ENCODE data around the gene TINAGL1.

Gene TINAGL1

DNA sequence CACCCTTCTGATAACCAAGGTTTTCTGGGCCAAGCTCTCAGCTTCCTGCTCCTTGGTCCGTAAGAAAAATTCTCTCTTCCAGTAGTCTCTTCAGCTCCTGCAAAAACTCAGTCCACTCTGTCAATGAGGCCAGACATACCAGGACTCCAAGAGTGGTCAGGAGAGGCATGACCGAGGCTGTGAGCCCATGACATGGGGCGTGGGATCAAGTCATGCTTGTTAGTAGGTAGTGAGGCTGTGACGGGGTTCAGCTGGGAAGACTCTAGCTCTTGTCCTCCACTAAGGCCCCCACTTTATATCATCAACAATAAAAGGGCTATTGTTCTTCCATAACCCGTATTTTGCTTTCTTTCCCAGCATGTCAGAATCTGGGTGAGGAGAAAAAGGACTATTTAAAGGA lies 31.0 kb downstream of the TINAGL1 start:
- no peak for DNase-seq (ENCODE audit: low read depth in 3 of 3)

DNA sequence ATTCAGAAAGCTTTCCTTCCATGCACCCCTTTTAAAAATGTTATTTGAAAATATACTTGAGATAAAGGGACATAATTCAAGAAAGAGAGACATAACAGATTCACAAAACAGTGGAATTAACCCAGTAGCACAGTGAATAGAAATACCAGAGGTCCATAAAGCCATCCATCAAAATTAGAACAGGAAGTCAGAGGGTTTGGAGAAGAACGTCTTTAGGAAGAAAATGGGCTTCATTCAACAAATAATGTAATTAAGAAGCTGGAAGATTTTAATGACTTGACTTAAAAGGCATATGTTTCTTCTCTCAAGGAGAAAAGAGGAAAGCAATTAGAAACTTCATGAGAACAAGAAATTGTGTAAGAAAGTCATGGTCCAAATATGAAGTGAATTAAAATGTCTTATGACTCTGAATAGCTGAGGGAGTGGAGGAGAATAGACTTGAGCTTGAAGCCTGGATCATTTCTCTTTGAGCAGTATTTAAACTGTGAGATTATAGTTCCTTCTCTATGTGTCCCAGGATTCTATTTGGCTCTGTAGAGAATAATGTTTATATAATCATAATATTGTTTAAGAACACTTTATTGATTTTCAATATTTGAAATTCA lies 33.3 kb downstream of the TINAGL1 start:
- no peak for DNase-seq (ENCODE audit: low read depth in 3 of 3)

DNA sequence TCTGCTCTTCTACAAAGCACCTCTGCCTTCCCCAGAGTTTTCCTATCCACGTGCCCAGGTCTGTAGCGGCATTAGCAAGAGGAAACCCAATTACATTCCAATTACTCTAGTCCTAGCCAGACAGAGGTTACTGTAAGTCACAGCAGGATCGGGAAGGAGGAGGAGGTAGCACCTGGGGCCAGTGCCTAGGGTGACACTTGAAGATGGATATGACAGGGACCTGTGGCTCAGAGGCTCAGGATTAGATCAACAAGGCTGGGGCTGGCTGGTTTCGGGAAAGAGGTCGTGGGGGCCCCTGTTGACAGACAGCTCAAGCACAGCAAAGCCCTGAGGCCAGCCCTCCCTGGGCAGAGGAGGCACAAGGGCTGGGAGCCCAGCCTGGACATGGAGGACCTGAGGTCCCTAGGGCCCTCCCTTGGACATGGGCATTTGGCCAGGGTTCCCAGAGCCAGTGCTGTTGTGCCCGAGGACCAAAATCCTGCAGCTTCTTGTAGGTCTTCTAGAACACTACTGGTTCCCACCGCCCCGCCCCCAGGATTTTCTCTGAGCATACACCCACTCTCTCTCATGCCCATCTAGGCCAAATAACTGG lies 38.2 kb downstream of the TINAGL1 start:
- no peak for DNase-seq (ENCODE audit: low read depth in 3 of 3)

DNA sequence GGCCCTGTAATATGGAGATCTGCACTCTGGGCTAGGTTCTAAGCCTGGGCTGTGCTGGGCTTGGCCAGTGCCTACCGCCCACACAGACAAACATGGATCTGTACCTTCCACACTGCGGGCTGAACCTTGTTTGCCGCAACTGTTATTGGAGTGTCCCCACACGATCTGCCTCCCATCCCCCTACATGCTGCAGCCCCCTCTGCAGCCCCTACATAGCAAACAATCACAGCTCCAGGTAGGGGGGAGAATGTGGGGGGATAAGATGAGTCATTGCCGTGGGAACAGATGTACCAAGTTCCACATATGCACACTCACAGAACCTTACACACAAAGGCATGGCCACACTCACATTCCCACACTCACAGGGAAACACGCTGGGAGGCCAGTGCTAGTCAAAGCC lies 39.1 kb downstream of the TINAGL1 start:
- DNase-seq (ENCODE audit: low read depth in 3 of 3) = no peak

DNA sequence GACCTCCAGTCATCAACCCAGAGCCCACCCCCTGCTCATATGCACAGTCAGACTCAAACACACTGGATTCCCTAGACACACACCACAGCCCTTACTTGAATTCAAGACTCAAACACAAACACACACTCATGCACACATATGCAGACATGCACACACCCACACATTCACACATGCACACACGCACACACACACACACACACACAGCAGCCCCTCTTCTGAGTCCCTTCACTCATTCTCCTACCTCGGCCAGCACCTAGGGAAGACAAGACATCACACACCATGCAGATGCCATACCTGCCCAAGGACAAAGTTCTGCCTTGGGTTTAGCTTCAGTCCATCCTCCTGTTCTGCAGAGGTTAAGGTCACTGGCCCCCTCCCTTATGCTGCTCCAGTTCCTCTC lies 39.6 kb downstream of the TINAGL1 start:
- no peak for DNase-seq (ENCODE audit: low read depth in 3 of 3)

DNA sequence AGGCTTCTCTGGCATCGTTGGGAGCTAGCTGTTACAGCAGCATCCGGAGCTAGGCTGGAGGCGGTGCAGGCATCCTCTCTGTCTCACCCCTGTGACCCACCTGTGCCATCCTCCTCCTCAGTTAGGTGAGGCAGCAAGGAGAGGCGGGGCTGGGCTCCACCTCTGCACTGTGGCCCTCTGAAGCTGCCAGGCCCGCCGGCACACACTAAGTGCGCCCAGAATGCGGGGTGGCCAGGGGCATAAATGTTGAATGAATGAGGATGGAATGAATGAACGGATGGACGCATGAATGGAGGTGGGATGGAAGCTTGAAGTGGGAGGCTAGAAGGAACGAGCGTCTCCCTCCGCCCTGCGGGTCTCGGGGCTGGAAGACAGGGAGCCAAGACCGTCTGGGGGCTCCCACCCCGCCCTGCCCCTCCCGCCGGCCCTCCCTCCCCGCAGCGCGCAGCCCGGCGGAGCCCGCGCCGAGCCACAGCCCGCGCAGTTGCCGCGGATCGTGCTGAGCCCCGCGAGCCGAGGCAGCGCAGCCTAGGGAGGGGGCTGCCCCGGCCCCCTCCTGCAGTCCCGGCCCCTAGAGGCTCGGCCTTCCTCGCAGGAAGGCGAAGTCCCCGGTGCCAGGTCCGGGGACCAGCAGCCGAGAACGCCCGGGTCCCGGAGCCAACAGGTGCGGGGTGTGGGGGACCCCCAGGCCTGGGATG lies 41.1 kb downstream of the TINAGL1 start, which contains the start of gene HCRTR1:
TSS of gene HCRTR1 (plus strand) at position 472 of the 698 bp plus-strand sequence. CDS start 1,504 bp downstream, outside the sequence.
- DNase-seq (ENCODE audit: low read depth in 3 of 3) = no peak

DNA sequence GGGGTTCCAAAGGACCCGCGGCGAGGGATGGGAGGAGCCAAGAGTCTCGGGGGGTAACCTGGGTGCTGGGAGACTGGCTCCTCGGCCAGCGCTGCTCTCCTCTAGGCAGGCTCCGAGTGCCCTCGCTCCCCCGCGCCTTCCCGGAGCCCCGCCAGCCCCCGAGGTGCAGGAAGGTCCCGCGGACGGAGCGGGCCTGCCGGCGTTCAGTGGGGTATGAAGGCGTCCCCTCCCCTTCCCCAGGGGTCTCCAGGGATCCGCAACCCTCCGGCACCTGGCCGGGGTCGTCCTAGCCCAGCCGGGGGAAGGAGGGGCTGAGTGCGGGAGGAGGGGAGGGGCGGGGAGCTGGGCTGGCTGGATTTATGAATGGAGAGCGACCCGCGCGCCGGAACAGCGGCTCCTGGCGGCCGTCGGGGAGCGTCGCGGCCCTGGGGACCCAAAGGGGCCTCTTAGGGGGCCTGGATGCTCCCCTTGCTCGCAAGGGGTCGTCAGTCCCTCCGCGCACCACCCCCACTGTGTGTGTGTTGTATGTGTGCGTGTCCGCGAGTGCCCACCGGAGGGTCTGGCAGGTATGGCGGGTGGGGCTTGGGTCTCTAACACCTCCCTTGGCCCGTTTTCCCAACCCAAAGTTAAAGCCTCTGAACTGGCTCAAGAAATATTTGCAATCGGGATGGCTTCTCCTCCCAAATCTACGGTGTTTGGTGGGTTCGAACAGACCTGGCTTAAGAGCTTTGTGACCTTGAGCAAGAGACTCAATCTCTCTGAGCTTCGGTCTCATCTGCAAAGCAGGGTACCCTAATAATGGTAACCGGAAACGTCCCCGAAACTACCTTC lies 41.8 kb downstream of the TINAGL1 start:
- no peak for DNase-seq (ENCODE audit: low read depth in 3 of 3)

DNA sequence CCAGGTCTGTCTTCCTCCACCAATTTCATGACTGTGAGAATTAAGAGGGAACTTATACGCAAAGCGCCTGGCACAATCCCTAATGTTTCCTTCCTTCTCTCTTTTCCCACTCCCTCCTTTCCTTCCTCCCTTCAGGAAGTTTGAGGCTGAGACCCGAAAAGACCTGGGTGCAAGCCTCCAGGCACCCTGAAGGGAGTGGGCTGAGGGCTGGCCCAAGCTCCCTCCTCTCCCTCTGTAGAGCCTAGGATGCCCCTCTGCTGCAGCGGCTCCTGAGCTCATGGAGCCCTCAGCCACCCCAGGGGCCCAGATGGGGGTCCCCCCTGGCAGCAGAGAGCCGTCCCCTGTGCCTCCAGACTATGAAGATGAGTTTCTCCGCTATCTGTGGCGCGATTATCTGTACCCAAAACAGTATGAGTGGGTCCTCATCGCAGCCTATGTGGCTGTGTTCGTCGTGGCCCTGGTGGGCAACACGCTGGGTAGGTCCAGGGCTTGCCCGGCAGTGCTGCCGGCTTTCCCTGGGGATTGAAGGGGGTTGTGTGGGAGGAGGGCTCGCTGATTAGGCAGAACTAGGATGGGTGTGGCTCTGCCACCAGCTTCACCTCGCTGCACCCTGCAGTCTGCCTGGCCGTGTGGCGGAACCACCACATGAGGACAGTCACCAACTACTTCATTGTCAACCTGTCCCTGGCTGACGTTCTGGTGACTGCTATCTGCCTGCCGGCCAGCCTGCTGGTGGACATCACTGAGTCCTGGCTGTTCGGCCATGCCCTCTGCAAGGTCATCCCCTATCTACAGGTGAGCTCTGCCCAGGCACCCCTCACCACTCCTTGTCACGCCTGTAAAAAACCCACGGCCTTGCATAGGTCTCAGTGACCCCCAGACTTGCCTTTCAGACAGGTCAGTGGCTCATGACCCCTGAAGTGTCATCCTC lies 42.9 kb downstream of the TINAGL1 start:
- no peak for DNase-seq (ENCODE audit: low read depth in 3 of 3)

DNA sequence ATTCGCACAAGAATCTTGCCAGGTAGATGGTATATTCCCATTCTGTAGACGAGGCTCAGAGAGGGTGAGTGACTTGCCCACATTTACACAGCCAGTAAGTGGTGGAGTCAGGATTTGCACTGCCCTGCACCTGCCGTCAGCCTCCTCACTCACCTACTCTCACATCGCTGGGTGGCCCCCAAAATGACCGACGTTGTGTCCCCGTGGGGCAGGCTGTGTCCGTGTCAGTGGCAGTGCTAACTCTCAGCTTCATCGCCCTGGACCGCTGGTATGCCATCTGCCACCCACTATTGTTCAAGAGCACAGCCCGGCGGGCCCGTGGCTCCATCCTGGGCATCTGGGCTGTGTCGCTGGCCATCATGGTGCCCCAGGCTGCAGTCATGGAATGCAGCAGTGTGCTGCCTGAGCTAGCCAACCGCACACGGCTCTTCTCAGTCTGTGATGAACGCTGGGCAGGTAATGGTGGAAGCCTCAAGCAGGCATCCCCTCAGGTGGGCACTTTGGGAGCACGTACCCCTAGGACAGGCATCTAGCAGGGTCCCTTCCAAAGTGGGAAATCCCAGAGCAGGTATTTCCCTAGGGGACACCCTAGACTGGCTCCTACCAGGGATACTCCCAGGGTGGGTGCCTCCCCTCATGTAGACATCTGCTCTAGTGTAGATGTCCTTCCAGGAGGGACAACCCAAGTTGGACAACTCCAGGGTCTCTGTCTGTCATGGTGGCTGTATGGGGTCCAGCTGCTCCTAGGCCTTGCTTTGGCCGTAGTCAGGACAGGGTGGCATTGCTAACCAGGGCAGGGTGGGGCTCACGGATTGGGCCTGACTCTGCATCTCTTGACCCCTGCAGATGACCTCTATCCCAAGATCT lies 44.5 kb downstream of the TINAGL1 start:
- no peak for DNase-seq (ENCODE audit: low read depth in 3 of 3)

DNA sequence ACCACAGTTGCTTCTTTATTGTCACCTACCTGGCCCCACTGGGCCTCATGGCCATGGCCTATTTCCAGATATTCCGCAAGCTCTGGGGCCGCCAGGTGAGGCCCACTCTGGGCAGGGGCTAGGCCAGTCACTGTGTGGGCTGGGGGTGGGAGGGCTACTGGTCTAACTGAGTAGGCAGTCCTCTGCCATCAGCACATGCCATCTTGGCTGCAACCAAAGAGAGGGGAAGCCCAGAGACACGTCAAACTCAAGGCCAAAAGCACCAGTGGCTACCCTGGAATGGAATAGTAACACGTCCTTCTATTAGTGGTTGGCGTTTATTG lies 45.1 kb downstream of the TINAGL1 start:
- DNase-seq (ENCODE audit: low read depth in 3 of 3) = no peak

DNA sequence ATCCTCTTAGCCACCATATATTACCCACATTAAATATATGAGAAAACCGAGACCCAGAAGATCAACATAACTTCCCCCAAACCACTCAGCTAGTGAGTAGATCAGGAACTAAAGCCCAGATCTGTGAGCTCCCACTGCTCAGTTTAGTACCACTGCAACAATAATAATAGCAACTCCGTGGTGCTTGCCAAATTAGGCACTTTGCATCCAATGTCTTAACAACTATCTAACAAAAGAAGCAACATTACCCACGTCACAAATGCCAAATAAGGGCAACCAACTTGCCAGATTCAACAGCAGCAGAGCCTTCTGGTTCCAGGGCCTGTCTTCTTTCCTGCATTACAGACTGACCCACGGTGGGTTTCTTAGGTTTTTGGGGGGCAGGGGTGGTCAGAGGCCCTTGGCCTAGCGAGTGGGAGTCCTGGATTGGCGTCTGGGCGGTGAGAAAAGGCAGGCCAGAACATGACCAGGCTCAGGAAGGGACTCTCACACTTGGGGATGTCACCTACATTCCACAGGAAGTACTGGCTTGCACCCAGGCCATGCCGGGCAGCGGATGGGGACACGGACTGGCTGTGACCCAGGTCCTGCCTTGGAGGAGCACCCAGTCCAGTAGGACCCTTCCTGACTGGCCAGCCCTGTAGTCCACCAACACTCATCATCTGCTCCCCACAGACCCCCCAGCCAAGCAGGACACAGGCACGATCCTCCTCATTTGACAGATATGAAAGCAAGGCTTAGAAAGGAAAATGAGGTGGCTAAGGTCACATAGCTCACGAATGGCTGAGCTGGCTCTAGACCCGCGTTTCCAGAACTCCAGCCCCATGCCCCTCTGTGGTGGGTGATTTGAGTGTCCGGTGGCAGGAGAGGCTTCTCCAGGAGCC lies 45.8 kb downstream of the TINAGL1 start:
- DNase-seq (ENCODE audit: low read depth in 3 of 3) = no peak

DNA sequence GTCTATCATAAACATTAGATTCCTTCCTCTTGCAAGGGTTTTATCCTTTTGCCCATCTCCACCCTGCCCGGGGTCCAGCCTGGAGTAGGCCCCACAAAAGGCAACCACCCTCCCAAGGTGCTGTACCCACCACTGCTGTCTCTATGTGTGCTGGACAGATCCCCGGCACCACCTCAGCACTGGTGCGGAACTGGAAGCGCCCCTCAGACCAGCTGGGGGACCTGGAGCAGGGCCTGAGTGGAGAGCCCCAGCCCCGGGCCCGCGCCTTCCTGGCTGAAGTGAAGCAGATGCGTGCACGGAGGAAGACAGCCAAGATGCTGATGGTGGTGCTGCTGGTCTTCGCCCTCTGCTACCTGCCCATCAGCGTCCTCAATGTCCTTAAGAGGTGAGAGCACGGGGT lies 47.0 kb downstream of the TINAGL1 start:
- DNase-seq (ENCODE audit: low read depth in 3 of 3) = no peak

DNA sequence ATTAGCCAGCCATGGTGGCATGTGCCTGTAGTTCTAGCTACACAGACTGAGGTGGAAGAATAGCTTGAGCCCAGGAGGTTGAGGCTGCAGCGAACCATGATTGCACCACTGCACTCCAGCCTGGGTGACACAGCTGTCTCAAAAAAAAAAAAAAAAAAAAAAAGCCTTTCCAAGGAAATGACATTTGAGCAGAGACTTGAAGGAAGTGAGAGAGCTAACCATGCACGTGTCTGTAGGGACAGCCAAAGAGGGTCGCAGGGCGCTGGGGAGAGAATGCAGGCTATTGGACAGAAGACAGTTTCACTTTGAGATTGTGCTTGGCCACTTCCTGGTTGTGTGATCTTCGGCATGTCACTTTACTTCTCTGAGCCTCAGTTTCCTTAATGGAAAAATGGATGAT lies 48.0 kb downstream of the TINAGL1 start:
- no peak for DNase-seq (ENCODE audit: low read depth in 3 of 3)

DNA sequence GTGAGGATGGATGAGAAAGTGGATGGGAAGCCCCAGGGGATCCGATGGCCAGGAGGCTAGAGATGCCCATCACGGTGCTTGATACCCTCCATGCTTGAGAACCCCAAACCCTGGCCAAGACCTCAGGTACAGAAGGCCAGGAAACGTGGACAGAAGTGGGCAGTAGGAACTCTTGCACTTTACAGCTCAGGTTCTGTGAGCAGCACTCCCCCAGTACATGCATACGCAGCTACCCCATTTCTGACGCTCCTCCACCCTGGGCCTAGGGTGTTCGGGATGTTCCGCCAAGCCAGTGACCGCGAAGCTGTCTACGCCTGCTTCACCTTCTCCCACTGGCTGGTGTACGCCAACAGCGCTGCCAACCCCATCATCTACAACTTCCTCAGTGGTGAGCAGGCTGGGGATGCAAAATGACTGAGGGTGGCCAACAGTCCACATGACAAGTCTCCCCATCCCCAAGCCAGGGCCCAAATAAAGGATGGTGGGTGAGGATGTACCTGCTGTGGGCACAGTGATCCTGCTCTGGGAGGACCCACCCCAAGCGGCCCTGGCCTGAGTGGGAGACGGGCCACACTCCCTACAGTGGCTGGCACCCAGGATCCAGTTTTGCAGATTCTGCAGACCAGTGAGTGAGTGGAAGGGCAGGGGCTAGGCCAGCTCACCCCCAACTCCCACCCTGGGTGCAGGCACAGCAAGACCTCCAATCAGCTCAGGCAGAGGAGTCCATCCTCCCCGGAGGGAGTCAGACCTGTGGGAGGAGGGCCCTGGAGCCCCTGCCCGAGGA lies 48.6 kb downstream of the TINAGL1 start:
- DNase-seq (ENCODE audit: low read depth in 3 of 3) = no peak

DNA sequence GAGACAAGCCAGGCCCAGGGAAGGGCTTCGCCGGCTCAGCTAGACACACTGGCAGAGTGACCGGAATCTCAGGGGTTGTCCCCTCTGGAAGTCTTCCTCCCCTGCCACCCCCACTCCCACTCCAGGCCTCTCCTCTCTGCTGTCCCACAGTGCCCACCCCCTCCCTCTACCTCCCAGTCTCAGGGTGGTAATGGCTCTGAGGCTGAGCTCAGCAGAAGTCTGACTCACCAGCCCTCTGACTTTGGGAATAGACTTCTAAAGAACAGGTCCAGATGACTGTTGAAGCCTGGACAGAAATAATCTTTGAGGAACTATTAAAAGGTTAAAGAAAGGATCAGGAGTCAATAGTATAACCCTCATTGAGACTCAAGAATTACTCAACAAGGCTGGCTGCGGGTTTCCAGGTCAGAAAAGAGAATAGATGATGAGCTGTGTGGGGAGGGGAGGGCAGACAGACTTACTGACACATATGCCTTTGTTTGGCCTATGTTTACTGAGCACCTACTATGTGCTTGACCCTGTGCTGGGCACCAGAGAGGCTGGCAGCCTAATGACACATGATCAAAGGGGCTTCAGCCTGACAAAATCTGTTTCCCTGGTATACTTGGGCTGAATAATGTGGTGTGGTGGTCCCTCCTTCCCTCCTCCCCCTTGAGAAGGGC lies 49.4 kb downstream of the TINAGL1 start:
- DNase-seq (ENCODE audit: low read depth in 3 of 3) = no peak

DNA sequence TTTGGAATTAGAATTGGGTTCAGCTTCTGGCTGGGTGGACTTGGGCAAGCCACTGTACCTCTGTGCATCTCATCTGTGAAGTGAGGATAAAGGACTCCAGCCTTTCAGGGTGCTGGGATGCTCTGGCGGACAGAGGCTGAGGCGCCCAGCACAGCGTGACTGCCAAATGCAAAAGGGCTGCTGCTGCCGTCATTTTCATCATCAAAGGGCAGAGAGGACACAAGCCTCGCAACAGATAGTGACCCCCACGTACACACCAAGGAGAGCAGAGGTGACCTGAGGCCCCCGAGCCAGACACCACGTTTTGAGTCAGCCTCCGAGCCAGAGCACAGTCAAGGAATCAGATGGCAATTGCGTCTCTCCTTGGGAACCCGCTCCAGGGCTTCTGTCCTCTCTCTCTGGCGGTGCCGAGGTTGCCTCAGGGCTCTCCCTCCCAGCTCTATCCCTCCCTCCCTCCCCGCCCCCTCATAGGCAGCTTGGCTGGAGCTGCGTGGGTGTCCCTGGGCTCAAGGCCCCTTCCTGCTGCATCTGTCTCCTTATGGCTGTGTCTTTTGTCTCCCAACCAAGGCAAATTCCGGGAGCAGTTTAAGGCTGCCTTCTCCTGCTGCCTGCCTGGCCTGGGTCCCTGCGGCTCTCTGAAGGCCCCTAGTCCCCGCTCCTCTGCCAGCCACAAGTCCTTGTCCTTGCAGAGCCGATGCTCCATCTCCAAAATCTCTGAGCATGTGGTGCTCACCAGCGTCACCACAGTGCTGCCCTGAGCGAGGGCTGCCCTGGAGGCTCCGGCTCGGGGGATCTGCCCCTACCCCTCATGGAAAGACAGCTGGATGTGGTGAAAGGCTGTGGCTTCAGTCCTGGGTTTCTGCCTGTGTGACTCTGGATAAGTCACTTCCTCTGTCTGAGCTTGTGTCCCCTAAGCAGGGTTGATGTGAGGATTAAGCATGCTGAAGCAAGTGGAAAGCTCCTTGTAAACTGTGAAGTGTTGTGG lies 50.2 kb downstream of the TINAGL1 start:
- no peak for DNase-seq (ENCODE audit: low read depth in 3 of 3)
